OCI-LY1 (cell line): ENCODE results near the gene ICE2.

Experiments
- H2AFZ ChIP-seq: fragments of 200-600 bp; sonication (generic), shearing (Covaris generic); 2 replicates; pipeline ENCODE4 v1.6.0; 2014; ENCODE audit warnings: antibody characterized with exemption, mild to moderate bottlenecking, low read length
- H3F3A ChIP-seq: fragments of 200-600 bp; sonication (generic), shearing (Covaris generic); 2 replicates; pipeline ENCODE4 v1.6.0; 2014; ENCODE audit warnings: mild to moderate bottlenecking, antibody characterized with exemption, low read length, moderate library complexity; ENCODE audit not compliant: insufficient read depth
- H3K27ac ChIP-seq: fragments of 200-600 bp; sonication (generic); 2 replicates; pipeline ENCODE4 v1.5.1; 2014; ENCODE audit warnings: low read length, mixed run types, mild to moderate bottlenecking, low read depth; ENCODE audit not compliant: poor library complexity, severe bottlenecking
- H3K27me3 ChIP-seq: fragments of 200-600 bp; sonication (generic); 2 replicates; pipeline ENCODE4 v1.6.0; 2014; ENCODE audit warnings: antibody characterized with exemption, mild to moderate bottlenecking, low read length, moderate library complexity; ENCODE audit not compliant: insufficient read depth
- H3K36me3 ChIP-seq: fragments of 200-600 bp; sonication (generic); 2 replicates; pipeline ENCODE4 v1.6.1; 2014; ENCODE audit warnings: mild to moderate bottlenecking, antibody characterized with exemption, low read length, moderate library complexity, mixed read lengths; ENCODE audit not compliant: insufficient read depth
- H3K4me1 ChIP-seq: fragments of 200-600 bp; sonication (generic); 2 replicates; pipeline ENCODE4 v1.5.1; 2014; ENCODE audit warnings: mild to moderate bottlenecking, low read length, moderate library complexity; ENCODE audit not compliant: insufficient read depth, severe bottlenecking
- H3K4me2 ChIP-seq: fragments of 200-600 bp; sonication (generic), shearing (Covaris generic); 2 replicates; pipeline ENCODE4 v1.6.1; 2014; ENCODE audit warnings: low read length
- H3K4me3 ChIP-seq: fragments of 200-600 bp; sonication (generic); 2 replicates; pipeline ENCODE4 v1.5.1; 2014; ENCODE audit warnings: low read length, low read depth, mild to moderate bottlenecking, mixed read lengths; ENCODE audit not compliant: poor library complexity, severe bottlenecking
- H3K79me2 ChIP-seq: fragments of 200-600 bp; shearing (Covaris generic); 2 replicates; pipeline ENCODE4 v1.6.1; 2016; ENCODE audit warnings: mixed run types, low read length, mixed read lengths; ENCODE audit not compliant: insufficient read depth
- H3K9ac ChIP-seq: fragments of 200-600 bp; sonication (generic), shearing (Covaris generic); 2 replicates; pipeline ENCODE4 v1.6.1; 2014; ENCODE audit warnings: mild to moderate bottlenecking, low read length, mixed read lengths
- H3K9me2 ChIP-seq: fragments of 200-600 bp; sonication (generic), shearing (Covaris generic); 2 replicates; pipeline ENCODE4 v1.6.1; 2014; ENCODE audit warnings: low read depth, mild to moderate bottlenecking, low read length, mixed read lengths
- H3K9me3 ChIP-seq: fragments of 200-600 bp; shearing (Covaris generic); 2 replicates; pipeline ENCODE4 v1.6.1; 2014; ENCODE audit warnings: low read length, mixed read lengths
- H4K20me1 ChIP-seq: fragments of 200-600 bp; sonication (generic), shearing (Covaris generic); 2 replicates; pipeline ENCODE4 v1.6.0; 2016; ENCODE audit warnings: mild to moderate bottlenecking, low read length; ENCODE audit not compliant: insufficient read depth
- EZH2 ChIP-seq: fragments of 200-600 bp; sonication (generic), shearing (Covaris generic); IDR thresholded peaks from 2 replicates; pipeline ENCODE4 v1.8.0; 2017; ENCODE audit warnings: borderline replicate concordance, mixed run types, mild to moderate bottlenecking, antibody characterized with exemption, low read length, moderate library complexity, mixed read lengths
- TF ChIP-seq, protein P1 (sequence below): fragments of 200-600 bp; sonication (generic), shearing (Covaris generic); IDR thresholded peaks from 2 replicates; pipeline ENCODE4 v1.5.1; 2017; ENCODE audit warnings: mild to moderate bottlenecking, antibody characterized with exemption, low read length, moderate library complexity, mixed read lengths

The ICE2 gene

DNA sequence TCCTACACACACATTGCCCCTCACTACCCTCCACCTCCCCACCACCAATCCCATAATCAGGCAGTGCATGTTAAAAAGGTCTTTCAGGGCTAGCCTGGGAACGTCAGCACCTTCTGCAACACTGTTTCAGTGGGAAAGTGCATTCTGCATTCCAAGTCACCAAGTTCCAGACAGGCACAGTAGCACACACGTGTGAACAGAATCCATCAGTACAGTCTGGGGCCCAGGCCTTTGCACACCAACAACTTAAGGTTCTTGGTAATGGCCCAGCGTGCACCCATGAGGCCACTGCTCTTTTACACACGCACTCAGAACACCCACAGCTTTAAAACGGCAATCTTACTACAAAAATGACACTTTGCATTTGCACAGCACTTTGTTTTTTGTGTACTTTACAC lies 82.4 kb downstream of the ICE2 start:
- Histone ChIP-seq H2AFZ (no peak overlapping the region), H3F3A (no peaks in the 10 kb centered on the region), H3K36me3 (no peaks in the 10 kb centered on the region), H3K9ac (no peak overlapping the region), H3K4me1 (peaks cover 17% of the 10 kb centered on the region), H3K27ac (no peak overlapping the region), H3K9me2 (no peaks in the 10 kb centered on the region), H3K79me2 (no peaks in the 10 kb centered on the region), H4K20me1 (no peaks in the 10 kb centered on the region), H3K9me3 (no peaks in the 10 kb centered on the region), H3K4me2 (no peak overlapping the region; the same call in 1 of the 2 replicates), H3K27me3 (no peaks in the 10 kb centered on the region), H3K4me3 (no peak overlapping the region)
- TF ChIP-seq, protein P1, sequence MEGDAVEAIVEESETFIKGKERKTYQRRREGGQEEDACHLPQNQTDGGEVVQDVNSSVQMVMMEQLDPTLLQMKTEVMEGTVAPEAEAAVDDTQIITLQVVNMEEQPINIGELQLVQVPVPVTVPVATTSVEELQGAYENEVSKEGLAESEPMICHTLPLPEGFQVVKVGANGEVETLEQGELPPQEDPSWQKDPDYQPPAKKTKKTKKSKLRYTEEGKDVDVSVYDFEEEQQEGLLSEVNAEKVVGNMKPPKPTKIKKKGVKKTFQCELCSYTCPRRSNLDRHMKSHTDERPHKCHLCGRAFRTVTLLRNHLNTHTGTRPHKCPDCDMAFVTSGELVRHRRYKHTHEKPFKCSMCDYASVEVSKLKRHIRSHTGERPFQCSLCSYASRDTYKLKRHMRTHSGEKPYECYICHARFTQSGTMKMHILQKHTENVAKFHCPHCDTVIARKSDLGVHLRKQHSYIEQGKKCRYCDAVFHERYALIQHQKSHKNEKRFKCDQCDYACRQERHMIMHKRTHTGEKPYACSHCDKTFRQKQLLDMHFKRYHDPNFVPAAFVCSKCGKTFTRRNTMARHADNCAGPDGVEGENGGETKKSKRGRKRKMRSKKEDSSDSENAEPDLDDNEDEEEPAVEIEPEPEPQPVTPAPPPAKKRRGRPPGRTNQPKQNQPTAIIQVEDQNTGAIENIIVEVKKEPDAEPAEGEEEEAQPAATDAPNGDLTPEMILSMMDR, result no peak
- TF ChIP-seq EZH2, result no peak

DNA sequence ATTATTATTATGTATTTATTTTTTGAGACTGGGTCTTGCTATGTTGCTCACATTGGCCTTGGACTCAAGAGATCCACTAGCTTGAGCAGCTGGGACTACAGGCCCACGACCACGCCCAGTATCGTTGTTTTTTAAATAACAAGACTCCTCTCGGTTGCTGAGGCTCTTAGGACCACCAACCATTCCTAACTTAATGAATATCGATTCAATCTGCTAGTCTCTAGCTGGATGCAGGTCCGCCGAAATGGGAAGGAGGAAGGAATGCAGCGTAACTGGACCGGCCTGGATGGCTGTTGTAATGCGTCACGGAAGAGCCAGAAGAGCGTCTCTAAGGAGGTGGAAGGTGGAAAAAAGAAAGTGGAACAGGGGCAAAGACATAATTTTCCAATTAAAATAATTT lies 82.8 kb downstream of the ICE2 start:
- H3K36me3 ChIP-seq, result no peaks in the 10 kb centered on the region
- TF ChIP-seq, protein P1, result no peak
- no peak for TF ChIP-seq EZH2
- H3K9me2 ChIP-seq, result no peaks in the 10 kb centered on the region
- no peak overlapping the region for H3K9ac ChIP-seq
- peaks cover 17% of the 10 kb centered on the region for H3K4me1 ChIP-seq
- H3K79me2 ChIP-seq, result no peaks in the 10 kb centered on the region
- no peak overlapping the region for H2AFZ ChIP-seq
- H3K27me3 ChIP-seq, result no peaks in the 10 kb centered on the region
- H3K4me2 ChIP-seq, result no peak overlapping the region
- no peaks in the 10 kb centered on the region for H3F3A ChIP-seq
- H3K4me3 ChIP-seq, result no peak overlapping the region
- no peaks in the 10 kb centered on the region for H3K9me3 ChIP-seq
- H3K27ac ChIP-seq, result no peak overlapping the region
- no peaks in the 10 kb centered on the region for H4K20me1 ChIP-seq

DNA sequence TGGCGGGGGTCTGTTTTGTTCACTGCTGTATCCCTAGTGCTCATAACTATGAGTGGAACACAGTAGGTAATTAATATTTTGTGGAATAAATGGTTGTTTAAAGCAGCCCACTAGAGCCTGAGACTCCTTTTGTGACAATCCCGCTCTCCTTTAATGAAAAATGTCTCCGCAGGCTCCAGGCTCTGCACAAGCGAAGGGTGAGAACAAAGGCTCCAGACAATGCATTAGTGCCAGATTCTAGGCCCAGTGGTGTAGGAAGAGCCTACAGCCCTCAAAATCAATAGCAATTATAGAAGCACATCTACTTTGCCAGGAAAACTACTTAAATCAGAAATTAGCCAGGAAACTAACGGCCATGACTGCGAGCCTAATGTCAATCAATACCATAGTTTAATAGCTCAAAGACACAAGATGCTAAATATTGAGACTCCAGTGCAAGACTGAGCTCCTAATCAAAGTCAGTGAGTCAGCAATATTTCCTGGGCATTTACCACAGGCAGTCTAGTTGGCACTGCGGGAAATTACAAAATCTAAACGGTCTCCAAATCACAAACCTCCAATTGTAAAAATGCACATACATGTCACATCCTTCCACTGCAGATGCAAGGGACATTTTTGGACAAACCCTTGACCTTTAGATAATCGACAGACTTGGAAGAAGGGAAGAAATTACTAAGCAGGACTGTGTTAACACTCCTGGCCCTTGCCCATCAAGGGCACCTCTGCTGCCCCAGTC lies 83.5 kb downstream of the ICE2 start:
- H3K27me3 ChIP-seq, result no peaks in the 10 kb centered on the region
- TF ChIP-seq, protein P1, result no peak
- no peak for TF ChIP-seq EZH2
- no peak overlapping the region for H3K27ac ChIP-seq
- H4K20me1 ChIP-seq, result no peaks in the 10 kb centered on the region
- no peaks in the 10 kb centered on the region for H3K79me2 ChIP-seq
- no peak overlapping the region for H3K4me2 ChIP-seq
- no peaks in the 10 kb centered on the region for H3K9me2 ChIP-seq
- no peak overlapping the region for H2AFZ ChIP-seq
- peaks cover 17% of the 10 kb centered on the region for H3K4me1 ChIP-seq
- no peak overlapping the region for H3K9ac ChIP-seq
- H3F3A ChIP-seq, result no peaks in the 10 kb centered on the region
- no peaks in the 10 kb centered on the region for H3K36me3 ChIP-seq
- H3K4me3 ChIP-seq, result no peak overlapping the region
- H3K9me3 ChIP-seq, result no peaks in the 10 kb centered on the region
